H1 (cell line): Measurements from ENCODE around the gene DYRK2. TPM values are rescaled to one million over a fixed set of nuclear protein-coding genes. Genes with fewer than 3 reads are reported as not detected.

Experiments
- CHD1 ChIP-seq: IDR thresholded peaks from 2 replicates; pipeline ENCODE4 v1.6.1; 2012; ENCODE audit warnings: low read depth, low read length, improper control_type of control experiment
- RXRA ChIP-seq: IDR thresholded peaks from 2 replicates; pipeline ENCODE4 v1.6.1; 2011; ENCODE audit warnings: low read depth, mild to moderate bottlenecking, low read length, moderate library complexity; ENCODE audit not compliant: insufficient read depth
- SIX5 ChIP-seq: IDR thresholded peaks from 2 replicates; pipeline ENCODE4 v1.6.1; 2011; ENCODE audit warnings: mild to moderate bottlenecking, low read depth, low read length
- SP2 ChIP-seq: IDR thresholded peaks from 2 replicates; pipeline ENCODE4 v1.6.1; 2012; ENCODE audit warnings: mild to moderate bottlenecking, low read length, inconsistent platforms
- polyA plus RNA-seq, 7 experiments: library from polyadenylated mRNA; depleted of rRNA in 3 of 7; stranded (reverse) in 5 of 7; unstranded in 2 of 7; fragments of >200 nt in 5 of 7; fragments of 200-250 nt in 2 of 7; gene quantifications; 1 replicate in 5 of 7; 2 replicates in 1 of 7; 4 replicates in 1 of 7; pipeline versions ENCODE4 v1.2.1 to v1.2.3, GENCODE V29; 2011 to 2013; ENCODE audit warnings: missing spikeins in 2 of 7, mixed read lengths in 2 of 7
- total RNA-seq: library from RNA; stranded (reverse); fragmentation: NEBNext Ultra II Directional; extraction: Animal tissue kit (Norgen Biotek cat#: 25700); gene quantifications from 2 replicates; pipeline ENCODE4 v1.2.1, GENCODE V29; 2021

The DYRK2 gene
- total and polyA plus RNA-seq, 2 of the 8 experiments (the other 6 are each of a cell fraction or from before 2014, with no cell fraction given): 11.2 to 31.6 TPM

DNA sequence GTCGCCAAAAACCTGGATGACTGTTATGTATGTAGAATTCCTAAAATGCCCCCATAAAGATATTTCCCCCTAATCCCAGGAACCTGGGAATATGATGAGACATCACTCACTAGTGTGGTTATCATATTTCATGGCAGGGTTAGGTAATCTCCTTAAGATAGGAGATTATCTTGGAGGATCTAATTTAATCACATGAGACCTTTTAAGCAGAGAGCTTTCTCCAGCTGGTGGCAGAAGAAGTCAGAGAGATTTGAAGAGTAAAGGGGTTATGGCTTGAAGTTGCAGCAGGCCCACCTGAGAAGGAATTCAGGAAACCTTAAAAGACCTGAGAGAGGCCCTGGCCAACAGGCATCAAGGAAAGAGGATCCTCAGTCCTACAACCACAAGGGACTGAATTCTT lies 53.6 kb downstream of the DYRK2 start (continued):
- TF ChIP-seq CHD1 (no peak), SP2 (no peak), RXRA (no peak), SIX5 (no peak)
